Epithelial cell of proximal tubule (primary cell): ENCODE results near the gene F12. TPM values are rescaled to one million over a fixed set of nuclear protein-coding genes. Genes with fewer than 3 reads are reported as not detected.
"Not testable (repeated sequence)": the region's sequence is repeated elsewhere in the genome, so short reads cannot be mapped to it uniquely, and the experiment has no call there.

ENCODE experiments used
- DNase-seq: peaks from one replicate; pipeline ENCODE4 v3.0.0-alpha.2; 2011; ENCODE audit warnings: low read depth
- H3K4me3 ChIP-seq: 2 replicates; pipeline ENCODE4 v1.5.1; 2011; ENCODE audit warnings: low read depth, mild to moderate bottlenecking, low read length
- total RNA-seq: library from RNA; depleted of rRNA; stranded (reverse); fragments of >200 nt; gene quantifications from 2 replicates; pipeline ENCODE4 v1.2.3, GENCODE V29; 2015
- TF ChIP-seq, protein P1 (sequence below): conservative IDR thresholded peaks from 2 replicates; pipeline ENCODE4 v1.5.1; 2012; ENCODE audit warnings: low read depth, mild to moderate bottlenecking, low read length

F12 gene
- total RNA-seq, 1 donor from 2014 or later, result 12.9 TPM

DNA sequence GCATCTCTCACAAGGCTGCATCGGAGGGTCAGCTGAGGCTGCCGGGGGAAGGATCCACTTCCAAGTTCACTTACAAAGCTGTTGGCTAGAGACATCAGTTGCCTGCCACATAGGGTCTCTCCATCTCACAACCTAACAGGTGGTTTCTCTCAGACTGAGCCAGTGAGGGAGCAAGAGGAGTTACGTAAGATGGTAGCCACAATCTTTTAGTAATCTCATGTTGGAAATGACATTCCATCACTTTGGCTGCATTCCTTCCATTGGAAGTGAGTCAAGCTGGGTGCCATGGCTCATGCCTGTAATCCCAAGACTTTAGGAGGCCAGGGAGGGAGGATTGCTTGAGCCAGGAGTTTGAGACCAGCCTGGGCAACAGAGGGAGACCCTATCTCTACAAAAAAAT, 9.7 kb upstream of the F12 start:
- TF ChIP-seq, protein P1, sequence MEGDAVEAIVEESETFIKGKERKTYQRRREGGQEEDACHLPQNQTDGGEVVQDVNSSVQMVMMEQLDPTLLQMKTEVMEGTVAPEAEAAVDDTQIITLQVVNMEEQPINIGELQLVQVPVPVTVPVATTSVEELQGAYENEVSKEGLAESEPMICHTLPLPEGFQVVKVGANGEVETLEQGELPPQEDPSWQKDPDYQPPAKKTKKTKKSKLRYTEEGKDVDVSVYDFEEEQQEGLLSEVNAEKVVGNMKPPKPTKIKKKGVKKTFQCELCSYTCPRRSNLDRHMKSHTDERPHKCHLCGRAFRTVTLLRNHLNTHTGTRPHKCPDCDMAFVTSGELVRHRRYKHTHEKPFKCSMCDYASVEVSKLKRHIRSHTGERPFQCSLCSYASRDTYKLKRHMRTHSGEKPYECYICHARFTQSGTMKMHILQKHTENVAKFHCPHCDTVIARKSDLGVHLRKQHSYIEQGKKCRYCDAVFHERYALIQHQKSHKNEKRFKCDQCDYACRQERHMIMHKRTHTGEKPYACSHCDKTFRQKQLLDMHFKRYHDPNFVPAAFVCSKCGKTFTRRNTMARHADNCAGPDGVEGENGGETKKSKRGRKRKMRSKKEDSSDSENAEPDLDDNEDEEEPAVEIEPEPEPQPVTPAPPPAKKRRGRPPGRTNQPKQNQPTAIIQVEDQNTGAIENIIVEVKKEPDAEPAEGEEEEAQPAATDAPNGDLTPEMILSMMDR, result no peak
- H3K4me3 ChIP-seq, result no peak overlapping the region
- no peak for DNase-seq

DNA sequence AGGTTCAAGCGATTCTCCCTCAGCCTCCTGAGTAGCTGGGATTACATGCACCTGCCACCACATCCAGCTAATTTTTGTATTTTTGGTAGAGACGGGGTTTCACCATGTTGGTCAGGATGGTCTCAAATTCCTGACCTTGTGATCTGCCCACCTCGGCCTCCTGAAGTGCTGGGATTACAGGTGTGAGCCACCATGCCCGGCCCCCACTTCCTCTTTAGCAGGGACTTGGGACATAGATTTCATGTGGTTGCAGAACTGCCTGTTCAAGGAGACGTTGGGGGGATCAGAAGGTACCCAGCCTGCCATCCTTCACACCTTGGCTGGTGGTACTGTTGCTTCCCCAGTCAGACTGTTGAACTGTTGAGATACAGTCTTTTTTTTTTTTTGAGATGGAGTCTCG, 7.7 kb upstream of the F12 start:
- DNase-seq, H3K4me3 ChIP-seq: not testable (repeated sequence)

DNA sequence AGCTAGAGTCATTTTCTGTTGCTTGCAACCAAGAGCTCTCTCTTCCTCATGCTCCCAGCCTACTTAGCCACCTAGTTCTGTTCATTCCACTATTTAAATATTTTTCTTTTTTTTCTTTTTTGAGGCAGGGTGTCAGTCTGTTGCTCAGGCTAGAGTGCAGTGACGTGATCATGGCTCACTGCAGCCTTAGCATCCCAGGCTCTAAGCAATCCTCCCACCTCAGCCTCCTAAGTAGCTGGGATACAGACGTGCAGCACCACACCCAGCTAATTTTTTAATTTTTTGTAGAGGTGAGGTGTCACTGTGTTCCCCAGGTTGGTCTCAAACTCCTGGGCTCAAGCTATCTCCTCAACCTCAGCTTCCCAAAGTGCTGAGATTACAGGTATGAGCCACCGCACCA, 5.1 kb upstream of the F12 start:
- TF ChIP-seq, protein P1, result no peak
- H3K4me3 ChIP-seq, result no peak overlapping the region
- no peak for DNase-seq

DNA sequence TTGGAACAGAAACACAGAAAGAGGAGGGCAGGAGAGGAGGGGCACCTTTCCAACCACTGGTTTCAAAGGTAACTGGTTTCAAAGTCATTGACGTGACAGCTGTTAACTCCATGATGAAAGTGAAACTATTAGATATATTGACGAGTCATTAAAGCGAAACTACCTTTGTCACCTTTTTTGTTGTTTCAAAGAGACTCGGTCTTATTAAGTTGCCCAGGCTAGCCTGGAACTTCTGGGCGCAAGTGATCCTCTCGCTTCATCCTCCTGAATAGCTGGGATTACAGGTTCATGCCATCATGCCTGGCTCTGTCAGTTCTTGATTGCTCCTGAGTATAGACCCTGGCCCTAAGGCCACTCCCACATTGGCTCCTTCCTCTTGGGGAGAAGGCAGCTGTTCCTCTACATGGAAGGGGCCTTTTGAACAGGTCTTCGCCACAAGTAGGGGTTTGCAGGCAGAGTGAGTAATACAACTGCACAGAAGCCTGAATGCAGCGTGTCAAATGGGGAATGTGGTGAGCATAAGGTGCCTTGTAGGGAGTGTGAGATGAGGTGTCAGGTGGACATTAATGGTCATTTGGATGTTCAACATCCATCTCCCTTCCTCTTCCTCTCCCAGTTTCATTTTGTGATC, 3.4 kb upstream of the F12 start:
- TF ChIP-seq, protein P1, result no peak
- no peak overlapping the region for H3K4me3 ChIP-seq
- no peak for DNase-seq

DNA sequence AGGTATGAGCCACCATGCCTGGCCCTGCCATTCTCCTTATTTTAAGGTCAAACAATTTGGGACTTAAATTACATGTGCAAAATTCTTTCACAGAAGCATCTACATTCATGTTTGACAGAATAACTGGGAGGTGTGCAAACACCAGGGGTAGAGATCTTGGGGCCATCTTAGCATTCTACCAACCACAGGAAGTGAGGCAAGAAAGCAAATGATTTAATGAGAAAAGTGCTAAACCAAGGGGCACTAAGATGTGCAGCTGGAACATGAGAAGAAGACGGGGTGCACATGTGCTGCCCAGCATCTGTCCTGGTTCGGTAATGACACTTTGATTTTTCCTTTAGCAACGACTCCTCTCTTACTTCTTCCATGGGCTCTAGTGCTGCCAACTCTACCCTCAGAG, 1.2 kb upstream of the F12 start:
- H3K4me3 ChIP-seq, result no peak overlapping the region
- no peak for DNase-seq
- TF ChIP-seq, protein P1, result no peak

DNA sequence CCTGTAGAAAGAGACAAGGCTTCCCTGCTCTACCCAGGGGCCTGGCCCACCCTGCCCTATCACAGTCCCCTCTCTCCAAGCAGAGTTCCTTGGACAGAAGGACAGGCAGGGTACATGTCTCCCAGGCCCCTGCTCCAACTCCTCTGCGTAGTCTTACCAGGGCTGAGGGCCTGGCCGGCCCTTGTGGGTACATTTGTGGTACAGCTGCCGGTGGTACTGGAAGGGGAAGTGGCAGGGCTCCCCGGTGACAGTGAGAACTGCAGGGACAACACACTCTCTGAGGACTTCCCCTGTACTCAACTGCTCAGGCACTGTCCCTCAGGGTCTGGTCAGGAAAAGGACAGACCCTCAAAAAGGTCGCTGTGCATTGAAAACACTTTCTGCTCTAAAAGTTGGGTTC, 3.6 kb downstream of the F12 start:
- TF ChIP-seq, protein P1, result no peak
- no peak for DNase-seq
- no peak overlapping the region for H3K4me3 ChIP-seq

DNA sequence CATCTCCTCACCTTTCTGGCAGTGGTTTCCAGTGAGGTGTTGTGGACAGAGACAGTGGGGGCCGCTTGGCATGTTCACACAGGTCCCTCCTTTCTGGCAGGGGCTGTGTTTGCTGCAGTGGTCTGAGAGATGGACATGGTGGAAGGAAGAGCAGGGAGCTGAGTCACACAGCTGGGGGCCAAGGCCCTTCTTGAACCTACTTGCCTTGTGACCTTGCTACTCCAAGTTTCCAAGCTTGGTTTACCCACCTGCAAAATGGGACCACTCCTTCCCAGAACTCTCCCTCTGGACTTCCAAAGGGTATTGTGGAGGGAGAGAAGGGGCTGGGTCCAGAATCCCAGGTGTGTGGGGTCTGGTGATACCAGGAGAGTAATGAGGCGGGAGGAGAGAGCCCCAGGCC, 4.1 kb downstream of the F12 start:
- H3K4me3 ChIP-seq, result no peak overlapping the region
- TF ChIP-seq, protein P1, result no peak
- DNase-seq, result no peak

DNA sequence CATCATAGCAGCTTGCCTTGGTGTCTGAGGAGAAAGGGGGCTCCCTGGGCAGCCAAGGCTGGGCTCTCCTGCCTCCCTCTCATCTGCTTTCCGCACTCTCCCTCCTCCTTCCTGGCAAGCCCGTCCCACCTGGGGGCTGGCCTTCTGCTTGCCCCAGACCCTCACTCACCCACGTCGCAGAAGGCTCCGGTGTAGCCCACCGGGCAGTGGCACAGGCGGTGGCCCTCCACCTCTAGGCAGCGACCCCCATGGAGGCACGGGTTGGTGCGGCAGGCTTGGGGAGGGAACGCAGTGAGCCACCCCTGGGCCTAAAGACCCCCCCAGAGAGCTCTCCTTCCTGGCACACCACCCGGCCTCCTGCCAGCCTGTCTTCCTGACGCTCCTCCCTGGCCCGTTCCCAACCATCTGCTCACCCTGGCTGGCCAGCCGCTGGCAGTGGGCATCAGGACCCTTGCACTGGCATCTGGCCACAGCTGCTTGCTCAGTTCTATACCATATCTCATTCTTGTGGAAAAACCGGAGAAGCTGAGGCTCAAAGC, 4.7 kb downstream of the F12 start:
- H3K4me3 ChIP-seq, result peak overlapping the region; percentile 74
- TF ChIP-seq, protein P1, result no peak
- no peak for DNase-seq
